HCT116 (cell line): ENCODE results near the gene ERC2. TPM values are rescaled to one million over a fixed set of nuclear protein-coding genes. Genes with fewer than 3 reads are reported as not detected.

Experiments
- ATAC-seq: fragments of 200-7000 bp; cut with Tn5 transposase; 2 replicates; pipeline ENCODE4 v1.9.1; 2020; ENCODE audit warnings: mild to moderate bottlenecking, moderate library complexity
- BruUV-seq: library from RNA; stranded (reverse); fragments of 400-500 nt; replicated peaks from 2 replicates; lab custom pipeline; 2021; lab: Mats Ljungman, UMichigan
- CTCF ChIA-PET: fragments of 300-600 bp; sonication (Branson Sonifier 250); formaldehyde crosslinking; loops from one replicate; lab custom pipeline; 2021; ENCODE audit warnings: antibody characterized with exemption; lab: Charles Lee
- POLR2A ChIA-PET: fragments of 300-600, 350-600 bp; sonication (Branson Sonifier 250); formaldehyde crosslinking; loops from one replicate; lab custom pipeline; 2021; ENCODE audit warnings: antibody characterized with exemption; lab: Charles Lee
- RAD21 ChIA-PET, 2 experiments: fragments of 300-600 bp; sonication (Branson Sonifier 250); formaldehyde crosslinking; loops; one replicate each; lab custom pipeline; 2023; ENCODE audit warnings: low total read pairs in 2 of 2; ENCODE audit not compliant: uncharacterized antibody in 2 of 2, unreplicated experiment in 2 of 2, low non-redundant PET in 1 of 2; lab: Charles Lee
- DNase-seq: peaks from one replicate; pipeline ENCODE4 v3.0.0-alpha.2; 2010; ENCODE audit warnings: low read depth, low spot score
- H2AFZ ChIP-seq: fragments of 200-600 bp; shearing (Covaris generic), sonication (generic); 2 replicates; pipeline ENCODE4 v1.6.1; 2017; ENCODE audit warnings: low read depth, mixed run types, mixed read lengths, antibody characterized with exemption, low read length; ENCODE audit not compliant: poor library complexity, severe bottlenecking
- H3K27ac ChIP-seq: 2 replicates; pipeline ENCODE4 v1.5.1; 2012; ENCODE audit warnings: low read depth, low read length
- H3K27me3 ChIP-seq: fragments of 200-600 bp; sonication (generic); 2 replicates; pipeline ENCODE4 v1.6.1; 2016; ENCODE audit warnings: mixed run types, low read length, mixed read lengths; ENCODE audit not compliant: insufficient read depth
- H3K36me3 ChIP-seq, 2 experiments: fragments of 200-500 bp in 1 of 2; fragments of 200-600 bp in 1 of 2; sonication (Bioruptor generic) in 1 of 2; sonication (generic) in 1 of 2; 2 replicates each; pipeline versions ENCODE4 v1.5.1 to v1.6.1; 2014 to 2016; ENCODE audit warnings: low read length in 2 of 2, inconsistent platforms in 1 of 2, mixed read lengths in 1 of 2, mixed run types in 1 of 2; ENCODE audit not compliant: insufficient read depth in 2 of 2, control insufficient read depth in 1 of 2
- H3K4me1 ChIP-seq, 2 experiments: fragments of 200-600 bp in 1 of 2; sonication (generic) in 1 of 2; 2 replicates each; pipeline versions ENCODE4 v1.5.1 to v1.6.1; 2012 to 2017; ENCODE audit warnings: low read length in 2 of 2, inconsistent platforms in 1 of 2, mild to moderate bottlenecking in 1 of 2, mixed read lengths in 1 of 2, mixed run types in 1 of 2, moderate library complexity in 1 of 2; ENCODE audit not compliant: insufficient read depth in 2 of 2, control insufficient read depth in 1 of 2
- H3K4me2 ChIP-seq: fragments of 200-600 bp; sonication (generic); 2 replicates; pipeline ENCODE4 v1.6.1; 2017; ENCODE audit warnings: mixed run types, low read length, mixed read lengths
- H3K4me3 ChIP-seq, 2 experiments: fragments of 200-600 bp in 1 of 2; sonication (generic) in 1 of 2; replicated peaks in 1 of 2; 2 replicates each; pipeline ENCODE4 v1.5.1; 2011 to 2016; ENCODE audit warnings: low read length in 2 of 2, control low read depth in 1 of 2, low read depth in 1 of 2, mild to moderate bottlenecking in 1 of 2, mixed read lengths in 1 of 2, mixed run types in 1 of 2
- H3K79me2 ChIP-seq: fragments of 200-600 bp; sonication (generic); 2 replicates; pipeline ENCODE4 v1.6.1; 2017; ENCODE audit warnings: mild to moderate bottlenecking, mixed run types, low read length, moderate library complexity, mixed read lengths; ENCODE audit not compliant: insufficient read depth
- H3K9ac ChIP-seq: fragments of 200-600 bp; sonication (generic); 2 replicates; pipeline ENCODE4 v1.6.1; 2016; ENCODE audit warnings: low read length, mixed read lengths
- H3K9me2 ChIP-seq: fragments of 200-600 bp; sonication (generic), shearing (Covaris generic); 2 replicates; pipeline ENCODE4 v1.6.1; 2017; ENCODE audit warnings: mixed run types, mild to moderate bottlenecking, moderate library complexity; ENCODE audit not compliant: insufficient read depth
- H3K9me3 ChIP-seq, 2 experiments: fragments of 200-500 bp in 1 of 2; fragments of 200-600 bp in 1 of 2; sonication (Bioruptor generic) in 1 of 2; sonication (generic) in 1 of 2; 2 replicates each; pipeline ENCODE4 v1.6.1; 2014 to 2017; ENCODE audit warnings: low read length in 2 of 2, mixed read lengths in 2 of 2, inconsistent platforms in 1 of 2, low read depth in 1 of 2, mild to moderate bottlenecking in 1 of 2, mixed run types in 1 of 2, moderate library complexity in 1 of 2; ENCODE audit not compliant: control insufficient read depth in 1 of 2, insufficient read depth in 1 of 2
- H4K20me1 ChIP-seq: fragments of 200-600 bp; sonication (generic), shearing (Covaris generic); 2 replicates; pipeline ENCODE4 v1.6.1; 2017; ENCODE audit warnings: mixed run types, mild to moderate bottlenecking, moderate library complexity; ENCODE audit not compliant: insufficient read depth
- CEBPB ChIP-seq: IDR thresholded peaks from 2 replicates; pipeline ENCODE4 v1.6.1; 2012; ENCODE audit warnings: low read depth
- ELF1 ChIP-seq: IDR thresholded peaks from 2 replicates; pipeline ENCODE4 v1.6.1; 2012; ENCODE audit warnings: low read depth, borderline replicate concordance
- EZH2 ChIP-seq: fragments of 200-600 bp; sonication (generic); IDR thresholded peaks from 2 replicates; pipeline ENCODE4 v1.6.1; 2017; ENCODE audit warnings: antibody characterized with exemption, mixed run types
- EZH2phosphoT487 ChIP-seq: fragments of 200-600 bp; IDR thresholded peaks from 2 replicates; pipeline ENCODE4 v1.6.1; 2018; ENCODE audit warnings: antibody characterized with exemption, borderline replicate concordance
- FOSL1 ChIP-seq: IDR thresholded peaks from 2 replicates; pipeline ENCODE4 v1.6.1; 2012; ENCODE audit warnings: low read depth
- JUND ChIP-seq: IDR thresholded peaks from 2 replicates; pipeline ENCODE4 v1.6.1; 2012
- SP1 ChIP-seq: IDR thresholded peaks from 2 replicates; pipeline ENCODE4 v1.6.1; 2012; ENCODE audit warnings: low read depth
- SRF ChIP-seq: IDR thresholded peaks from 2 replicates; pipeline ENCODE4 v1.6.1; 2012; ENCODE audit warnings: low read depth
- YY1 ChIP-seq: IDR thresholded peaks from 2 replicates; pipeline ENCODE4 v1.6.1; 2011; ENCODE audit warnings: low read length, low read depth, moderate library complexity, mild to moderate bottlenecking; ENCODE audit not compliant: insufficient replicate concordance; ENCODE audit errors: extremely low read depth
- ZFX ChIP-seq: fragments of 450-650 bp; IDR thresholded peaks from 2 replicates; pipeline ENCODE4 v1.6.1; 2017
- ZNF274 ChIP-seq: fragments of 200-500 bp; sonication (Bioruptor generic); IDR thresholded peaks from 2 replicates; pipeline ENCODE4 v1.6.1; 2014; ENCODE audit warnings: mild to moderate bottlenecking, low read depth, low read length, inconsistent platforms
- intact Hi-C: fragments of 100-400 bp; cut with micrococcal nuclease; formaldehyde crosslinking; loops from 2 replicates; pipeline ENCODE4 v1.10.0; 2022
- total RNA-seq: library from RNA; stranded (reverse); gene quantifications from one replicate; pipeline ENCODE4 v1.2.1, GENCODE V29; 2021; ENCODE audit not compliant: unreplicated experiment
- TF ChIP-seq, protein P1 (sequence below), 3 experiments: fragments of 200-600 bp in 1 of 3; sonication (generic) in 1 of 3; IDR thresholded peaks in 2 of 3; conservative IDR thresholded peaks in 1 of 3; 2 replicates each; pipeline ENCODE4 v1.5.1; 2012 to 2017; ENCODE audit warnings: low read depth in 2 of 3, low read length in 2 of 3, antibody characterized with exemption in 1 of 3, borderline replicate concordance in 1 of 3, control low read depth in 1 of 3, mild to moderate bottlenecking in 1 of 3, mixed read lengths in 1 of 3, mixed run types in 1 of 3, moderate library complexity in 1 of 3; ENCODE audit not compliant: insufficient read depth in 1 of 3

ERC2 gene
- total RNA-seq, 1 experiment from 2014 or later, result not detected

DNA sequence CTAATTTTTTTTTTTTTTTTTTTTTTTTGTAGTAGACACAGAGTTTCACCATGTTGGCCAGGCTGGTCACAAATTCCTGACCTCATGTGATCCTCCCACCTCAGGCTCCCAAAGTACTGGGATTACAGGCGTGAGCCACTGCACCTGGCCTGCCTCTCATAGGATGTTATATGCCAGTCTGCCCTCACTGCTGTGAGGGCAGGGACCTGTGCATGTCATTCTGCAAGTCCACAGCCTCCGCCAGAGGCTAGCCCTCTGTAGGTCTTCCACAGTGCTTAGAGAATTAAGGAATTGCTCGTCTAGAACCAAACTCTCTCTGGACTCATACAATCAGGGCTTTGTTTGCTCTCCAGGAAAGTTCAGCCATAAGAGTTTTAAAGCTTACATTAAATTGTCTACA is 817.3 kb downstream of the ERC2 start:
- TF ChIP-seq JUND (no peak), YY1 (no peak), EZH2 (no peak), FOSL1 (no peak), SP1 (no peak), ZNF274 (no peak), CEBPB (no peak), ELF1 (no peak), SRF (no peak), EZH2phosphoT487 (no peak), ZFX (no peak)
- TF ChIP-seq, protein P1, sequence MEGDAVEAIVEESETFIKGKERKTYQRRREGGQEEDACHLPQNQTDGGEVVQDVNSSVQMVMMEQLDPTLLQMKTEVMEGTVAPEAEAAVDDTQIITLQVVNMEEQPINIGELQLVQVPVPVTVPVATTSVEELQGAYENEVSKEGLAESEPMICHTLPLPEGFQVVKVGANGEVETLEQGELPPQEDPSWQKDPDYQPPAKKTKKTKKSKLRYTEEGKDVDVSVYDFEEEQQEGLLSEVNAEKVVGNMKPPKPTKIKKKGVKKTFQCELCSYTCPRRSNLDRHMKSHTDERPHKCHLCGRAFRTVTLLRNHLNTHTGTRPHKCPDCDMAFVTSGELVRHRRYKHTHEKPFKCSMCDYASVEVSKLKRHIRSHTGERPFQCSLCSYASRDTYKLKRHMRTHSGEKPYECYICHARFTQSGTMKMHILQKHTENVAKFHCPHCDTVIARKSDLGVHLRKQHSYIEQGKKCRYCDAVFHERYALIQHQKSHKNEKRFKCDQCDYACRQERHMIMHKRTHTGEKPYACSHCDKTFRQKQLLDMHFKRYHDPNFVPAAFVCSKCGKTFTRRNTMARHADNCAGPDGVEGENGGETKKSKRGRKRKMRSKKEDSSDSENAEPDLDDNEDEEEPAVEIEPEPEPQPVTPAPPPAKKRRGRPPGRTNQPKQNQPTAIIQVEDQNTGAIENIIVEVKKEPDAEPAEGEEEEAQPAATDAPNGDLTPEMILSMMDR (IDR thresholded peaks at IDR 0.05 in 2 of 3, conservative IDR thresholded peaks at IDR 0.05 in 1 of 3; ENCODE audit: borderline replicate concordance in 1 of 3, insufficient read depth in 1 of 3, low read depth in 2 of 3, low read length in 2 of 3), result no peak
- Histone ChIP-seq H3K9me2 (no peaks in the 10 kb centered on the region), H3K36me3 (no peaks in the 10 kb centered on the region), H3K27ac (no peak overlapping the region), H3K4me1 (no peaks in the 10 kb centered on the region), H3K4me3 (no peak overlapping the region), H3K9ac (no peak overlapping the region), H3K27me3 (no peaks in the 10 kb centered on the region), H3K9me3 (peaks cover 4 to 5% of the 10 kb centered on the region in 2 experiments; a peak in 2 of 4 replicates), H3K4me2 (no peak overlapping the region), H3K79me2 (no peaks in the 10 kb centered on the region), H2AFZ (no peak overlapping the region), H4K20me1 (no peaks in the 10 kb centered on the region)
- POLR2A ChIA-PET, result no interaction called here
- intact Hi-C loops, result no loop called here
- DNase-seq (no peak), ATAC-seq (no peak)
- no TSS peak for BruUV-seq
- CTCF ChIA-PET, result no interaction called here
- RAD21 ChIA-PET, result no interaction called here
